ENCODE results near the gene TMEM114.

The TMEM114 gene

GRCh38 chr16:8622315-8622656 is 32.0 kb upstream of the TMEM114 start:
- TF ChIP-seq CTCF (IDR thresholded peaks at IDR 0.05; ENCODE audit: control insufficient read depth, insufficient read depth, low read depth, low read length, missing control alignments) = no peak
- H3K4me3 ChIP-seq (ENCODE audit: control insufficient read depth, low read depth, low read length) = peak overlapping the region; percentile 99
- DNase-seq (ENCODE audit: low read depth) = no peak

GRCh38 chr16:8621572-8622314 is 31.4 kb upstream of the TMEM114 start, which contains the start of gene METTL22:
Gene METTL22 (plus strand): TSS chr16:8621698. CDS start chr16:8625666, 3,968 bp downstream.
- DNase-seq (ENCODE audit: low read depth) = peak; percentile 24
- no peak for TF ChIP-seq CTCF (IDR thresholded peaks at IDR 0.05; ENCODE audit: control insufficient read depth, insufficient read depth, low read depth, low read length, missing control alignments)
- H3K4me3 ChIP-seq (ENCODE audit: control insufficient read depth, low read depth, low read length) = peak within 1 kb of the TSS; percentile 99

GRCh38 chr16:8621222-8621571 is 30.9 kb upstream of the TMEM114 start:
- H3K4me3 ChIP-seq (ENCODE audit: control insufficient read depth, low read depth, low read length) = peak overlapping the region; percentile 99
- DNase-seq (ENCODE audit: low read depth) = no peak
- no peak for TF ChIP-seq CTCF (IDR thresholded peaks at IDR 0.05; ENCODE audit: control insufficient read depth, insufficient read depth, low read depth, low read length, missing control alignments)

- TF ChIP-seq CTCF (IDR thresholded peaks at IDR 0.05; ENCODE audit: control insufficient read depth, insufficient read depth, low read depth, low read length, missing control alignments) = no peak
- DNase-seq (ENCODE audit: low read depth) = no peak
Observed at GRCh38 chr16:8620535-8620934, 30.2 kb upstream of the TMEM114 start.

GRCh38 chr16:8619671-8620370 is 29.5 kb upstream of the TMEM114 start:
- H3K4me3 ChIP-seq (ENCODE audit: control insufficient read depth, low read depth, low read length) = no peak overlapping the region
- no peak for TF ChIP-seq CTCF (IDR thresholded peaks at IDR 0.05; ENCODE audit: control insufficient read depth, insufficient read depth, low read depth, low read length, missing control alignments)
- no peak for DNase-seq (ENCODE audit: low read depth)

More at GRCh38 chr16:8620535-8620934, 30.2 kb upstream of the TMEM114 start:
- H3K4me3 ChIP-seq (ENCODE audit: control insufficient read depth, low read depth, low read length) = no peak overlapping the region

GRCh38 chr16:8614435-8615029 is 24.2 kb upstream of the TMEM114 start:
- no peak for DNase-seq (ENCODE audit: low read depth)
- TF ChIP-seq CTCF (IDR thresholded peaks at IDR 0.05; ENCODE audit: control insufficient read depth, insufficient read depth, low read depth, low read length, missing control alignments) = no peak
- no peak overlapping the region for H3K4me3 ChIP-seq (ENCODE audit: control insufficient read depth, low read depth, low read length)
